SU-DHL-6 (cell line): Measurements from ENCODE around the gene PDE4B.

ENCODE experiments used
- CTCF ChIP-seq: fragments of 200-600 bp; sonication (generic); IDR thresholded peaks from one replicate; pipeline ENCODE4 v1.5.1; 2017; ENCODE audit warnings: antibody characterized with exemption, mild to moderate bottlenecking, low read length, moderate library complexity; ENCODE audit not compliant: insufficient read depth, poor library complexity, severe bottlenecking
- EZH2phosphoT487 ChIP-seq: fragments of 200-600 bp; sonication (generic), shearing (Covaris generic); conservative IDR thresholded peaks from 2 replicates; pipeline ENCODE4 v1.6.1; 2018; ENCODE audit warnings: mild to moderate bottlenecking, antibody characterized with exemption, low read length, moderate library complexity, mixed read lengths

- TF ChIP-seq CTCF (no peak), EZH2phosphoT487 (no peak)
Observed at GRCh38 chr1:66397192-66397591, 604.5 kb downstream of the PDE4B start.
